Measurements from ENCODE around the gene TARM1. TPM values are rescaled to one million over a fixed set of nuclear protein-coding genes. Genes with fewer than 3 reads are reported as not detected.
A peak's percentile ranks its signal among the peaks of the same experiment; 100 is the strongest.
"Not testable (repeated sequence)": the region's sequence is repeated elsewhere in the genome, so short reads cannot be mapped to it uniquely, and the experiment has no call there.

TARM1 gene
- total RNA-seq, 2 donors from 2014 or later: not detected

DNA sequence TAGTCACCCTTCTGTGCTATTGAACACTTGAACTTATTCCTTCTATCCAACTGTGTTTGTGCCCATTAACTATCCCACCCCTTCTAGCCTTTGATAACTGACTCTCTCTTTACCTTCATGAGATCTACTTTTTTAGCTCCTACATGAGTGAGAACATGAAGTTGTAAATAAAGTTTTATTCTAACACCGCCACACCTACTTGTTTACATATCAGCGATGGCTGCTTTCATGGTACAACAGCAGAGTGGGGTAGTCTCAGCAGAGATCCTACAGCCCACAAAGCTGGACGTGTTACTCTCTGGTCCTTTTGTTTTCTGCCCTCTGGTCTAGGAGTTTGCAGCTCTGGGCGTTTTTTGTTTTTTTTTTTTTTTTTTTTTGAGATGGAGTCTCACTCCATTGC is 41.2 kb downstream of the TARM1 start:
- no peak overlapping the region for H3K4me3 Mint-ChIP-seq
- H3K27ac Mint-ChIP-seq: no peak overlapping the region
- H3K27me3 Mint-ChIP-seq: peaks cover 52% of the 10 kb centered on the region
- DNase-seq: no peak
- no peaks in the 10 kb centered on the region for H3K4me1 Mint-ChIP-seq
- ATAC-seq: no peak
- H3K36me3 Mint-ChIP-seq (ENCODE audit: low read depth): no peaks in the 10 kb centered on the region
- no peaks in the 10 kb centered on the region for H3K9me3 ChIP-seq (ENCODE audit: control insufficient read depth, low read length, poor library complexity, severe bottlenecking)

DNA sequence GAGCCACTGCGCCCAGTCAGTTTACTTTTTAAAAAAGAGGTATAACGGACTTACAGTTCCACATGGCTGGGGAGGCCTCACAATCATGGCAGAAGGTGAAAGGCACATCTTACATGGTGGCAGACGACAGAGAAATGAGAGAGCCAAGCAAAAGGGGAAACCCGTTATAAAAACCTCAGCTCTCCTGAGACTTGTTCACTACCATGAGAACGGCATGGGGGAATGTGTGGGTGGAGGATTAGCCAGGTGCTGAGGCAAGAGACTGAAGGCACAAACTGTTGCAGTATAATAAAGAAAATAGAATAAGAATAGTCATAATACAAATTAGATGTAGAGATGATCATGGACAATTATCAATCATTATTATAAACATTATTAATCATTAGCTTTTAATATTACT is 44.6 kb downstream of the TARM1 start:
- H3K27me3 Mint-ChIP-seq: peaks cover 44% of the 10 kb centered on the region
- H3K9me3 ChIP-seq (ENCODE audit: control insufficient read depth, low read length, poor library complexity, severe bottlenecking); H3K36me3 Mint-ChIP-seq (ENCODE audit: low read depth); H3K27ac Mint-ChIP-seq; H3K4me3 Mint-ChIP-seq; ATAC-seq; DNase-seq; H3K4me1 Mint-ChIP-seq: not testable (repeated sequence)

DNA sequence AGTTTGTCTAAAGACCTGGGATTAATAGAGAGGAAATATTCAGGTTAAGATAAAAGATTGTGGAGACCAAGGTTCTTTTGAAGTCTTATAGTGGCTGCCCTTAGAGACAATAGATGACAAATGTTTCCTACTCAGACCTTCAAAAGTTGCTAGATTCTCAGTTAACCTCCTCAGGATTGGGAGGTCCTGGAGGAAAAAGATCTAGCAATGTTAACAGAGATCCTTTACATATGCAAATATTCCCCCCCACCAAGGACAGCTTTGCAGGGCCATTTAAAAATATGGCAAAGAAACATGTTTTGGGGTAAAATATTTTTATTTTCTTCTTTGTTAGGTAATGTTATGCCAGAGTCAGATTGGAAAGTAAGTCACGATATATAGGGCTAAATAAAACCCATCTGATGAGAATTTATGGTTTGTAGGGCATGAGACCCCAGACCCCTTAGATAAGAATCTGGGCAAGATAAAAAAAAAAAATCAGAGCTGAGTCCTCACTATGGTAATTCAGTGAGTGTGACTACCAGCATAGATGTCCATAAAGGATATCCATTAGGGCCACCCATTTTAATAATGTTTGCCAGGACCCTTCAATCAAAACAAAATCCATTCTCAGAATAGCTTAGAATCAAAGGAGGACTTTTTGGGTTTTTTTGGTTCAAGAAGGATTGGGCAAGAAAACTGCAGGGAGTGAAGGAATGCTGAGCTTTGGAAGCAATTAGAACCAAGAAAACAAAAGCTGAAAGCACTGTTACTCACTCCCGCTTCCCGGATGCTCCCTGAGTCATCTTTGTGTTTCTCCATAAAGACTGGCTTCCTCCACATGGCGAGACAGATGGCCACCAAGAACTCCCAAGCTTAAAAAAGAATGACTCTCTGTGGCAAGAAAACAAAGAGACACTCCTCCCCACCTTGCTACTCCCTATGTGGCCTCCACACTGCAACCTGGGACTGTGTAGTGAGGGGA is 45.7 kb downstream of the TARM1 start:
- Mint-ChIP-seq H3K27me3 (peaks cover 52% of the 10 kb centered on the region), H3K4me1 (no peaks in the 10 kb centered on the region), H3K27ac (no peak overlapping the region), H3K36me3 (ENCODE audit: low read depth) (no peaks in the 10 kb centered on the region), H3K4me3 (no peak overlapping the region)
- DNase-seq: no peak
- no peak for ATAC-seq
- no peaks in the 10 kb centered on the region for H3K9me3 ChIP-seq (ENCODE audit: control insufficient read depth, low read length, poor library complexity, severe bottlenecking)

DNA sequence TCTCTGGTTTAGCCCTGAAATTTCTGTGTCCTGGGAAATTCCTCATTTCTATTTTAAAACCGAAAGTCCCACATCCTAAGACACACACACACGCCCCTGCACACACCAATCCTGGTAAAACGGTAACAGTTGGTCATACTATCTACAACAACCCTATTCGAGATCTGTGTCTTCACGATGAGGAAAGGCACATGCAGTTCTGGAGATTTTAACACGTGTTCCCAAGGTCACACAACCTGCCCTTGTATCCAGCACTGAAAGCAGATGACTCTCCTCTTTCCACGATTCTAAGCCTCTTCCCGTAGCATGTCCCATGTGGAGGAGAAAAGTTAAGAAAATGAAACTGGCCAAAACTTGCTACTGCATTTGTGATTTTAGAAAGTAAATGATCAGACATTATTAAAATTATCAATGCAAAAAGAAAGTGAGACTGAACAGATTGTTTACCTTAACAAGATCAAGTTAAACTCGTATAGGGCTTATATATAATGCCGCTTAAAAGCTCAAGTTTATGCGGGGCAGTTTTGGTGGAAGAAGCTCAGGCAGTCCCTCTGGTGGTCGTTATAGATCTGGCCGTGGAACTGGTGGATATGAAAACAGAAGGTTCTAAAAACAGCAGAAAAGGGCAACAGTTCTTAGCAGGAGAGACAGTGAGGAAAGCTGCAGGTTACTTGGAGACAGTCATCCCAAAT is 50.1 kb downstream of the TARM1 start:
- ATAC-seq (no peak), DNase-seq (no peak)
- no peaks in the 10 kb centered on the region for H3K9me3 ChIP-seq (ENCODE audit: control insufficient read depth, low read length, poor library complexity, severe bottlenecking)
- H3K27me3 Mint-ChIP-seq: peaks cover 46% of the 10 kb centered on the region
- no peak overlapping the region for H3K27ac Mint-ChIP-seq
- H3K4me1 Mint-ChIP-seq: peaks cover 5% of the 10 kb centered on the region
- H3K36me3 Mint-ChIP-seq (ENCODE audit: low read depth): peaks cover 2% of the 10 kb centered on the region
- no peak overlapping the region for H3K4me3 Mint-ChIP-seq

DNA sequence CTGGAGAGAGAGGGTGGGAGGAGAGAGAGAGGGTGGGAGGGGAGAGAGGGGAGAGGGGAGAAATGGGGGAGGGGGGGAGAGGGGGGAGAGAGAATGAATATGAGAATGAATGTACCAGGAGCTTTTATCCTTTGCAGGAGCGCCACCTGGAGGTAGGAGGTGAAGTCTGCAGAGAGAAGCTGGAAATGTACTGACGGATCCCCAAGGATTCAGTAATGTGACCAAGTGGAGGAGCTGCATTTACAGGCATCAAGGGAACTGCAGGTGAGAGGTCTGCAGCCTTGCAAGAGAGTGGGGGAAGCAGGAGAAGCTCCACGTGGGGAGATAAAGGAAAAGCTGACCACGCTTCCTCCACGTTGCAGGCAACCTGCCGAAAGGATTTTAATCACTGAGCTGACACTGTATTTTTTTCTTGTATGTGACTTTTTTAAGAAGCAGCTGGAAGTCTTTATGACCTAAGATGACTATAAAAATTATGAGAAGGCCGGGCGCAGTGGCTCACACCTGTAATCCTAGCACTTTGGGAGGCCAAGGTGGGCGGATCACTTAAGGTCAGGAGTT is 51.2 kb downstream of the TARM1 start:
- Mint-ChIP-seq H3K27me3 (peaks cover 37% of the 10 kb centered on the region), H3K27ac (no peak overlapping the region), H3K36me3 (ENCODE audit: low read depth) (peaks cover 2% of the 10 kb centered on the region), H3K4me1 (peaks cover 5% of the 10 kb centered on the region), H3K4me3 (no peak overlapping the region)
- no peaks in the 10 kb centered on the region for H3K9me3 ChIP-seq (ENCODE audit: control insufficient read depth, low read length, poor library complexity, severe bottlenecking)
- DNase-seq (peak; percentile 26 to 42 (median 28)), ATAC-seq (no peak)

DNA sequence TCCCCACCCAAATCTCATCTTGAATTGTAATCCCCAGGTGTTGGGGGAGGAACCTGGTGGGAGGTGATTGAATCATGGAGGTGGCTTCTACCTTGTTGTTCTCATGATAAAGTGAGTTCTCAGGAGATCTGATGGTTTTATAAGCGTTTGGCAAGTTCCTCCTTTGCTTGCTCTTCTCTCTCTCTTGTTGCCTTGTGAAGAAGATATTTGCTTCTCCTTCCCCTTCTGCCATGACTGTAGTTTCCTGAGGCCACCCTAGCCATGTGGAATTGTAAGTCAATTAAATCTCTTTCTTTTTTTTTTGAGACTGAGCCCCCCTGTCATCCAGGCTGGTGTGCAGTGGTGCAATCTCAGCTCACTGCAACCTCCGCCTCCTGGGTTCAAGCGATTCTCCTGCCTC is 51.9 kb downstream of the TARM1 start:
- ATAC-seq (no peak), DNase-seq (no peak)
- no peaks in the 10 kb centered on the region for H3K9me3 ChIP-seq (ENCODE audit: control insufficient read depth, low read length, poor library complexity, severe bottlenecking)
- Mint-ChIP-seq H3K36me3 (ENCODE audit: low read depth) (peaks cover 2% of the 10 kb centered on the region), H3K4me1 (peaks cover 5% of the 10 kb centered on the region), H3K27me3 (peaks cover 38% of the 10 kb centered on the region), H3K27ac (no peak overlapping the region), H3K4me3 (peak overlapping the region; percentile 39)

DNA sequence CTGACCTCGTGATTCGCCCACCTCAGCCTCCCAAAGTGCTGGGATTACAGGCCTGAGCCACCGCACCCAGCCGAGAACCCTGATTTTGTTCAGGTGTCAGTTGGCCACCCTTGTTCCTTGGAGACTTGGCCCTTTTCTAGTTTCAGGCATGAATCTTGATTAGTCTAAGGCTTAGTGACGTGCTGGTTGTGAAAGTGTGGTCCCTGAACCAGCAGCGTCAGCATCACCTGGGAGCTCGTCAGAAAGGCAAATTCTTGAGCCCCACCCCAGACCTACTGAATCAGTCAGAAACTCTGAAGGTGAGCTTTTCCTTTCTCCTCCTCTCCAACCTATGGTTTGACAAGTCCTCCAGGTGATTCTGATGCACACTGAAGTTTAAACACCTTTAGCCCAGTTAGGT is 54.5 kb downstream of the TARM1 start:
- Mint-ChIP-seq H3K4me1 (peaks cover 5% of the 10 kb centered on the region), H3K27me3 (peaks cover 43% of the 10 kb centered on the region), H3K4me3 (no peak overlapping the region), H3K27ac (no peak overlapping the region), H3K36me3 (ENCODE audit: low read depth) (peaks cover 2% of the 10 kb centered on the region)
- no peaks in the 10 kb centered on the region for H3K9me3 ChIP-seq (ENCODE audit: control insufficient read depth, low read length, poor library complexity, severe bottlenecking)
- DNase-seq: no peak
- ATAC-seq: no peak

DNA sequence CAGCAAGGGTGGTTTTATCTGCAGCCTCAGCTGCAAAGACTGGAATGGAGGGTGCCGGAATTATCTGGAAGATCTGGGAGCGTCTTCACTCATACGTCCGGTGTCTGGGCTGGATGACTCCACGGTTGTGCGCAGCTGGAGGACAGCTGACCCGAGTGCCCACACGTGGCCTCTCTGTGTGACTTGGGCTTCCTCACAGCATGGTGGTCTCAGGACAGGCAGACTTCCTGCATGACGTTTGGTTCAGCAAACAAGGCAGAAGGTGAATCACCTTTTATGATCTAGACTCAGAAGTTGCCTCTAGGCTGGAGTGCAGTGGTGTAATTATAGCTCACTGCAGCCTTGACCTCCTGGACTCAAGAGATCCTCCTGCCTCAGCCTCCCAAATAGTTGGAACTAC is 56.5 kb downstream of the TARM1 start:
- ATAC-seq: no peak
- no peak for DNase-seq
- H3K9me3 ChIP-seq (ENCODE audit: control insufficient read depth, low read length, poor library complexity, severe bottlenecking): no peaks in the 10 kb centered on the region
- H3K4me3 Mint-ChIP-seq: no peak overlapping the region
- peaks cover 38% of the 10 kb centered on the region for H3K27me3 Mint-ChIP-seq
- peaks cover 3% of the 10 kb centered on the region for H3K4me1 Mint-ChIP-seq
- H3K36me3 Mint-ChIP-seq (ENCODE audit: low read depth): peaks cover 3% of the 10 kb centered on the region
- no peak overlapping the region for H3K27ac Mint-ChIP-seq

DNA sequence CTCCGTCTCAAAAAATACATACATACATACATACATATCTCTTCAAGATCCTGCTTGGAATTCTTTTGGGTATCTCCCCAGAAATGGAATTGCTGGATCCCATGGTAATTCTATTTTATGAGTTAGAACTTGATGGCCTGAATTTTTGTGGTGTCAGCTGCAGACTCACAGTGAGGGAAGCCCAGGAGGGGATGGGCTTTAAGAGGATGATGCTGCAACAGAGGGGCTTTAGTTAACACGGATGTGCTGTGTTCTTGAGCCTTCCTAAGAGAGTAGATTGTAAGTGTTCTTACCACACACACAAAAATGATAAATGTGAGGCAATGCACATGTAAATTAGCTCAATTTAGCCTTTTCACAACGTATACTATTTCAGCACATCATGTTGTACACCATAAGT is 58.0 kb downstream of the TARM1 start:
- DNase-seq: no peak
- Mint-ChIP-seq H3K36me3 (ENCODE audit: low read depth) (peaks cover 3% of the 10 kb centered on the region), H3K4me1 (no peaks in the 10 kb centered on the region), H3K27me3 (peaks cover 39% of the 10 kb centered on the region), H3K4me3 (no peak overlapping the region), H3K27ac (no peak overlapping the region)
- ATAC-seq: no peak
- no peaks in the 10 kb centered on the region for H3K9me3 ChIP-seq (ENCODE audit: control insufficient read depth, low read length, poor library complexity, severe bottlenecking)

DNA sequence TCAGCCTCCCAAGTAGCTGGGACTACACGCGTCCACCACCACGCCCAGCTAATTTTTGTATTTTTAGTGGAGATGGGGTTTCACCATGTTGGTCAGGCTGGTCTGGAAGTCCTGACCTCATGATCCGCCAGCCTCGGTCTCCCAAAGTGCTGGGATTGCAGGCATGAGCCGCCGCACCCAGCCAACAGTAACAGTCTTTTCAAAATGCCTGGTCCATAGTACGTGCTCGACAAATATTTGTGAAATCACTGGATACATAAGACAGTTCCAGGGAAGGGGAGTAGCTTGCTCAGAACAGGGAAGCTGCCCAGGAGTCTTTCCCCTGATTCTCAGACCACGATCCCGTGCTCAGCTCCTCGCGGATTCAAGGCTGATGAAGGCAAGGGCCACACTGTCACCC is 59.2 kb downstream of the TARM1 start:
- no peaks in the 10 kb centered on the region for H3K9me3 ChIP-seq (ENCODE audit: control insufficient read depth, low read length, poor library complexity, severe bottlenecking)
- Mint-ChIP-seq H3K4me1 (no peaks in the 10 kb centered on the region), H3K36me3 (ENCODE audit: low read depth) (peaks cover 3% of the 10 kb centered on the region), H3K27ac (no peak overlapping the region), H3K27me3 (peaks cover 44% of the 10 kb centered on the region), H3K4me3 (no peak overlapping the region)
- ATAC-seq: no peak
- DNase-seq: no peak

DNA sequence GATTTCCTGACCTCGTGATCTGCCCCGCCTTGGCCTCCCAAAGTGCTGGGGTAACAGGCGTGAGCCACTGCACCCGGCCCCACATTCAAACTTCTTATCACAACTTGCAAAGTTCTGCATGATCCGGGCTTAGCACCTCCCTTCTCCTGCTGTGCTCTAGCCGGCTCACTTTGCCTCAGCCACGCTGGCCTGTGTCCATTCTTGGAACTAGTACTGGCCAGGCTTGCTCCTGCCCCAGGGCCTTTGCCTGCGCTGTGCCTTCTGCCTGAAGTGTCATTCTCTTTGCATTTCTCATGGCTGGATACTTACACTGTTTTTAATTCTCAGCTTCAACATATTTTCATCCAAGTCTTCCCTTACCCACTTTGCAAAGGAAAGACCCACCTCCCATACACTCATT is 59.8 kb downstream of the TARM1 start:
- H3K27ac Mint-ChIP-seq: no peak overlapping the region
- peaks cover 46% of the 10 kb centered on the region for H3K27me3 Mint-ChIP-seq
- H3K36me3 Mint-ChIP-seq (ENCODE audit: low read depth): peaks cover 3% of the 10 kb centered on the region
- no peak for ATAC-seq
- no peaks in the 10 kb centered on the region for H3K4me1 Mint-ChIP-seq
- no peaks in the 10 kb centered on the region for H3K9me3 ChIP-seq (ENCODE audit: control insufficient read depth, low read length, poor library complexity, severe bottlenecking)
- no peak for DNase-seq
- H3K4me3 Mint-ChIP-seq: no peak overlapping the region
